NCI-H1436 treated with DMSO at 0.1 percent for 48 hours (cell line): Measurements from ENCODE around the gene ACSL3.

Experiments
- DNase-seq: peaks from one replicate; lab custom pipeline; 2025; lab: John Stamatoyannopoulos, UW

Gene ACSL3

DNA sequence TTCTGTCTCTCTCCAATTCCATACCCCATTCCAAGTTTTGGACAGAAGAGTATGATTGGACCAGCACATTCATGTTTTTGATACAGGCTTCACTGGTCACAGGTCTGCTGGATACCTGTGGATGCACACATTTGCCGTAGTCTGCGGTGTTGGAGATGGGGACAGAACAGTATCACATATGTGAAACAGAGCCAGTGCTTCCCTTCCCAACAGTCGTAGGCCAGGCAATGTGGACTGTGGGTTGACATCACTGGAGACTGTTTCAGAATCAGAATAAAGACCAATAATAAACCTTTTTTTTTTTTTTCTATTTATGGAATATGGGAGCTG is 18.7 kb downstream of the ACSL3 start:
- DNase-seq, result no peak

DNA sequence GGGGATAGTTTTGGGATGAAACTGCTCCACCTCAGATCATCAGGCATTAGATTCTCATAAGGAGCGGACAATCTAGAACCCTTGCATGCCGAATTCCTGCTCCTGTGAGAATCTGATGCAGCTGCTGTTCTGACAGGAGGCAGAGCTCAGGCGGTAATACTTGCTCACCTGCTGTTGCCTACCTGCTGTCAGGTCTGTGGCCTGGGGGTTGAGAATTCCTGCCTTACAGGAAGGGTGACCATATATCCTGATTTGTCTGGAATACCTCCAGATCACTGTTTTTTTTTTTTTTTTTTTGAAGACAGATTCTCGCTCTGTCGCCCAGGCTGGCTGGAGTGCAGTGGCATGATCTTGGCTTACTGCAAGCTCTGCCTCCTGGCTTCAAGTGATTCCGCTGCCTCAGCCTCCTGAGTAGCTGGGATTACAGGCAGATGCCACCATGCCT is 21.7 kb downstream of the ACSL3 start:
- DNase-seq, result no peak

DNA sequence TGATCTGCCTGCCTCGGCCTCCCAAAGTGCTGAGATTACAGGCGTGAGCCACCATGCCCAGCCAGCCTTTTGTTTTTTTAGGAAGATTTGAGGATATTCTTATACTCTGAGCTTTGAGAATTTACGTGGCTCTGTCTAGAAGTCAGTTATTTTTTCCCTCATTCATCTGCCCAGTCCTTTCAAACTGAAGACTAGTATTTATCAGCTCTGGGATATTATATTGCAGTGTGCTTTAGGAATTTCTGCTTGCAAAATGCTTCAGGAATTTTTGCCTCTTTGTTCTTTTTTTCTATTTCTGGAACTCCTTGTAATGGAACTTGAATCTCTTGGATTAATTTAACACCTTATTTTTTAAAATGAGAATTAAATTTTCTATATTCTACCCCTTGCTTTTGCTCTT is 22.6 kb downstream of the ACSL3 start:
- no peak for DNase-seq

DNA sequence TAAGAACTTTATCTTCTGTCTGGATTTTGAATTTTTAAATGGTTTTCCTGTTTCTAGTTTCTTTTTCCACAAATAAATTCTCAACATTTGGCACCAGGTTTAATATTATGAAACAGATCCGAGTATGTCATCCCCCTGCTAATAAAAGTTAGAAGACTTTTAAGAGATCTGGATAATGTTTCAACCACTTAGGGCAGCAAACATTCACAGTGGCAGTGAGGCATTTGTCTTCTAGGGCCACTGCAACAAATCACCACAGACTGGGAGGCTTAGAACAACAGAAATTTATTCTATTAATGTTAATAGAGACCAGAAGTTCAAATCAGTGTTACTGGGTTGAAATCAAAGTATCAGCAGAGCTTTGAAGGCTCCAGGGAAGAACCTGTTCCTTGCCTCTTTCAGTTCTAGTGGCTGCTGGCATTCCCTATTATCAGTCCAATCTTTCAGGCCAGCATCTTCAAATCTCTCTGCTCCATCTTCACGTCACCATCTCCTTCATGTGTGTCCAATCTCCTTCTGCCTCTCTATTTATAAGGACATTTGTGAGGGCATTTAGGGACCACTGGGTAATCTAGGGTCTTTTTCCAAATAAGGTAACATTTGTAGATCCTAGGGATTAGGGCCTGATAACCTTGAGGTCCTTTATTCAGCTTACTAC is 23.4 kb downstream of the ACSL3 start:
- no peak for DNase-seq

DNA sequence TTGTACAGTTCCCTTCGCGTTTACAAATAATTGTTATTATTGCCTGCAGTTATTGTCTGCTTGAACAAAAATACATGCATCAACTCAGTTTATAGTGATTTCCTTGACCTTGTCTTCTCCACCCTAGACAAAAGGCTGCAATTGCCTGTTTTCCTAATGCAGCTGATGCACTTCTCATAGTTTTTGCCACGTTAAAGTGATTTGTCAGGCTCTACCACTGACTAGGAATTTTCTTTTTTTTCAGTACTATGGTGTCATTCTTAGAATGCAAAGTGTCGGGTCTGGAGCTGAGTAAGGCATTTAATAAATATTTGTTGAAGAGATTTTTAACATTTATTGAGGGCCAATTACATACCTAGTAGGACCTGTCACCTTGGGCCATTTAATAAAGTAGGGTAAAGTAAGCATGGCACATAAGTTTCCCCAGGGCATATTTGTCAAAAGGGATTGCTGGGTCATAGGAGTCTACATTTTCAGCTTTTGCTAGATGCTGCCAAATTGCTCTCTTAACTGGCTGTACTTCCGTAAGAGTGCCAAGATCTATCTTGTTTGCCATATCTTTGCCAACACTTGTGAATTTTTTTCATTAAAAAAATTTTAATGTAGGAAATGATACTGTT is 24.1 kb downstream of the ACSL3 start:
- no peak for DNase-seq

DNA sequence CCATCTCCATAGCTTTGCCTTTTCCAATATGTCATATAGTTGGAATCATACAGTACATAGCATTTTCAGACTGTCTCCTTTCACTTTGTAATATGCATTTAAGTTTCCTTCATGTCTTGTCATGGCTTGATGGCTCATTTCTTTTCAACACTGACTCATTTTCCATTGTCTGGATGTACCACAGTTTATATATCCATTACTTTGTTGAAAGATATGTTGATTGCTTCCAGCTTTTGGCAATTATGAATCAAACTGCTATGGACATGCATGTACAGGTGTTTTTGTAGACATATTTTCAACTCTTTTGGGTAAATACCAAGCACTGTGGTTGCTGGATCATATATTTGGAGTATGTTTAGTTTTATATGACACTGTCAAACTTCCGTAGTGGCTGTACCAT is 26.3 kb downstream of the ACSL3 start:
- DNase-seq, result no peak

DNA sequence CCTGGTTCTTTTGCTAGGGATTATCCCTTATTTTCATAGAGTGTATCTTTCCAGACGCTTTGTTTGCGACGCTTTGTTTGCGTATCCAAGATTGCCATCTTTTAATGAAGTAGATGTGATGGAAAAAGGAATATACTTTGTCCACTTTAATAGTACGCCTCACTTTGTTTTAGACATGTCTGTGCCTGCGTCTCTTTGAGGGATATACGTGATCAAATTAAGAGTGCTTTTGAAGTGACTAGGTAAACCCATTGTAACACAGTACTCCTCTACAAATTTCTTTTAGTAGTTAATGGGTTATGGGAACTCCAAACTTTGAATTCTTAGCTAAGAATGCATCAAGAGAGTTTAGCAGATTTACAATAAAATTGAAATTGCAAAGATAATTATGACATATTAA is 27.9 kb downstream of the ACSL3 start:
- DNase-seq, result no peak

GRCh38 chr2:222891890-222892289 is 31.1 kb downstream of the ACSL3 start:
- no peak for DNase-seq

GRCh38 chr2:222892321-222892720 is 31.5 kb downstream of the ACSL3 start:
- DNase-seq, result no peak

GRCh38 chr2:222892761-222893160 is 31.9 kb downstream of the ACSL3 start:
- no peak for DNase-seq

- DNase-seq, result no peak
Measured at GRCh38 chr2:222893716-222894115, 32.9 kb downstream of the ACSL3 start.

DNA sequence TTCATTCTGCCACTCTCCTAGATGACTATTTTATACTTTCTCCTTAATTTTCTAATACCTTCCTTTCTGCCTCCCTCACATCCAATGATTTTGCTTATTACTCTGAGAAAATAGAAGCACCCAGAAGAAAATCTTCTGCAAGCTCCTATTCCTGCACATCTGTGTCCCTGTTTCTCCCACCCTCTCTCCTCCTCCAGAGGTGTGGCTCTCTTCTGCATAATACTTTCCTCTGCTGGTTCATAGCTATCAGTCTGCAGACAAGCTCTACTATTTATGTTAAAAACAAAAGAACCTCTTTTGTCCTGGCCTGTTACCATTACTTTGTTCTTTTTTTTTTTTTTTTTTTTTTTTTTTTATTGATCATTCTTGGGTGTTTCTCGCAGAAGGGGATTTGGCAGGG is 34.3 kb downstream of the ACSL3 start:
- DNase-seq, result no peak

- DNase-seq, result no peak
Measured at GRCh38 chr2:222897898-222898297, 37.1 kb downstream of the ACSL3 start.

- DNase-seq, result no peak
Measured at GRCh38 chr2:222899413-222900181, 38.8 kb downstream of the ACSL3 start.

DNA sequence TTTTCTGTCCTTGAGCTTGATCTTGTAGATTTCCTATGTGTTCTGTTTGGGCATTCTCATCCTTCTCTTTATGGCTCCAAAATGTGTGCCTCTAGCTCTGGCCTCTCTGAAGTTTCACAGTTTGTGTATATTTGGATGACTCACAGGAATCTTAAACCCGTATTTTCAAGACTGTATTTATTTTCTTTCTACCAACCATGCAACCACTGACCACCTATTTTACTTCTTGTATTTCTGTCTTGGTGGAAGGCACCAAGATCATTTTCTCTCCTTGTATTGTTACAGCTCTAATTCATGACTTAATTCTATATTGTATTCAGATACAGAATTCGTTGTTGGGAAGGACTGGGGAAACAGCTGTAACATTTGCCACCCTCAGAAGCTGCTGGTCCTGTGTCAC is 39.5 kb downstream of the ACSL3 start:
- no peak for DNase-seq

GRCh38 chr2:222902660-222903059 is 41.8 kb downstream of the ACSL3 start:
- no peak for DNase-seq

DNA sequence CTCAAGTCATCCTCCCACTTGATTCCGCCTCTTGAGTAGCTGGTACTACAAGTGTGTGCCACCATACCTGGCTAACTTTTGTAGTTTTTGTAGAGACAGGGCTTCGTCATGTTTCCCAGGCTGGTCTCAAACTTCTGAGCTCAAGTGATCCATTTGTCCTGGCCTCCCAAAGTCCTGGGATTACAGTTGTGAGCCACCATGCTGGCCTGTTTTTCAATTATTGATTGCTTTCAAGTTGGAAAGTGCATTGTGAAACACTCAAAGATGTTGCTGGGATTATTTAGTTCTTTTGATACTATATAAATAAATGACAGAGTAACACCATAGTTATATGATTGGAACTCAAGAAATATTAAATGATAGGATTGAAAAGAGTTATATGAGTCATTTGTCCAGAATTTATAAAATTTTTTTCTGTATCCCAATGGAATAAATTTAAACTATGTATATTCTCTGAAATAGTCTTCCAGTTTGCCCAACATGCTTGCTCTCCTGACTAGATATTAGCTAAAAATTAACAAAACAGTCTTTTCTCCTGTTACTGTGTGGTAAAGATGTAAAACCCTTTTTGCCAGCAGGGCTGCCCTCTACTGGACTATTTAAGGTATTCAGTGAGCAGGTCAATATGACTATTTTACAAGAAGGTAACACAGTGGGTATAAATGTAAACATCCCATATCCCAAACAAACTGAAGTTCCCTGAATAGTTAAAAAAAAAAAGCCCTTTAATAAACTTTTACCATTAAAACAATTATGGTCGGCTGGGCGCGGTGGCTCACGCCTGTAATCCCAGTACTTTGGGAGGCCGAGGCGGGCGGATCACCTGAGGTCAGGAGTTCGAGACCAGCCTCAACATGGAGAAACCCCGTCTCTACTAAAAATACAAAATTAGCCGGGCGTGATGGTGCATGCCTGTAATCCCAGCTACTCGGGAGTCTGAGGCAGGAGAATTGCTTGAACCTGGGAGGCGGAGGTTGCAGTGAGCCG is 42.7 kb downstream of the ACSL3 start:
- DNase-seq, result no peak

- DNase-seq, result no peak
Measured at GRCh38 chr2:222904557-222905258, 43.9 kb downstream of the ACSL3 start.

- DNase-seq, result no peak
Measured at GRCh38 chr2:222907048-222907447, 46.2 kb downstream of the ACSL3 start.

- DNase-seq, result no peak
Measured at GRCh38 chr2:222907790-222908441, 47.1 kb downstream of the ACSL3 start.

GRCh38 chr2:222909286-222909685 is 48.5 kb downstream of the ACSL3 start:
- no peak for DNase-seq
